Right cardiac atrium (tissue), 5 donors: ENCODE data around the gene SLC8A2. TPM values are rescaled to one million over a fixed set of nuclear protein-coding genes. Genes with fewer than 3 reads are reported as not detected.
"Not testable (repeated sequence)": the region's sequence is repeated elsewhere in the genome, so short reads cannot be mapped to it uniquely, and the experiment has no call there.

Experiments used
- ATAC-seq, 2 donors: fragments of 200-7000 bp; cut with Tn5 transposase; one replicate each; pipeline versions ENCODE4 v1.8.0 to v1.9.1; 2020; ENCODE audit warnings: moderate library complexity in 2 of 2, mild to moderate bottlenecking in 1 of 2
- DNase-seq, 3 donors: peaks; one replicate each; pipeline ENCODE4 v3.0.0-alpha.2; 2020
- H3K27ac ChIP-seq: one replicate; pipeline ENCODE4 v1.5.1; 2013; ENCODE audit warnings: mild to moderate bottlenecking, low read length, control low read depth, moderate library complexity
- H3K27me3 ChIP-seq: one replicate; pipeline ENCODE4 v1.6.1; 2013; ENCODE audit not compliant: control insufficient read depth, insufficient read depth
- H3K4me1 ChIP-seq: one replicate; pipeline ENCODE4 v1.6.1; 2013; ENCODE audit warnings: low read length; ENCODE audit not compliant: control insufficient read depth, insufficient read depth
- H3K4me3 ChIP-seq: one replicate; pipeline ENCODE4 v1.5.1; 2013; ENCODE audit warnings: low read length, control low read depth
- H3K9me3 ChIP-seq: one replicate; pipeline ENCODE4 v1.6.1; 2013; ENCODE audit warnings: low read length; ENCODE audit not compliant: control insufficient read depth
- WGBS: extraction: QIAGEN DNeasy Blood & Tissue Kit; methylation state at CpG from one replicate; pipeline ENCODE4 v1.1.7; 2013; 5-methylcytosine and 5-hydroxymethylcytosine counted together
- intact Hi-C, 4 donors: fragments of 100-400 bp; cut with DNase I; formaldehyde crosslinking; loops; one replicate each; pipeline versions ENCODE4 v1.11.0 to v1.14.0; 2022 to 2023
- polyA plus RNA-seq: library from polyadenylated mRNA; stranded (reverse); fragments of 200-250 nt; gene quantifications from one replicate; pipeline ENCODE4 v1.2.3, GENCODE V29; 2013
- total RNA-seq, 4 donors: library from RNA; stranded (reverse); fragmentation: NEBNext Ultra II Directional; extraction: Animal tissue kit (Norgen Biotek cat#: 25700); gene quantifications; one replicate each; pipeline ENCODE4 v1.2.1, GENCODE V29; 2021
- donor health status: healthy with polysubstance abuse.
- donor health status: DM: no; HTN: yes; CAD: no.
- donor health status: DM: no; HTN: no; CAD: no.
- donor health status: DM: no; HTN: yes; CAD: no; lungs with severe emphysema.
- donor health status: DM: yes; HTN: yes; CAD: no.

SLC8A2 gene
- total and polyA plus RNA-seq, 5 donors: 0.09 to 0.36 (median 0.26) TPM; not detected in 2

DNA sequence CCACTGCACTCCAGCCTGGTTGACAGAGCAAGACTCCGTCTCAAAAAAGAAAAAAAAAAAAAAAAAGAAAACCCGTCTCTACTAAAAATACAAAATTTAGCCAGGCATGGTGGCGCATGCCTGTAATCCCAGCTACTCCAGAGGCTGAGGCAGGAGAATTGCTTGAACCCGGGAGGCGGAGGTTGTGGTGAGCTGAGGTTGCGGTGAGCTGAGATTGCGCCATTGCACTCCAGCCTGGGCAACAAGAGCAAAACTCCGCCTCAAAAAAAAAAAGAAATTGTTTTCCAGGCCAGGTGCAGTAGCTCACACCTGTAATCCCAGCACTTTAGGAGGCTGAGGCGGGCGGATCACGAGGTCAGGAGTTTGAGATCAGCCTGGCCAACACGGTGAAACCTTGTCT is 85.1 kb downstream of the SLC8A2 start:
- intact Hi-C loops, H3K27ac ChIP-seq, H3K4me3 ChIP-seq, H3K9me3 ChIP-seq, H3K4me1 ChIP-seq, ATAC-seq, DNase-seq, H3K27me3 ChIP-seq: not testable (repeated sequence)
- WGBS: 84% methylated on average over 12 of the region's 12 CpGs

DNA sequence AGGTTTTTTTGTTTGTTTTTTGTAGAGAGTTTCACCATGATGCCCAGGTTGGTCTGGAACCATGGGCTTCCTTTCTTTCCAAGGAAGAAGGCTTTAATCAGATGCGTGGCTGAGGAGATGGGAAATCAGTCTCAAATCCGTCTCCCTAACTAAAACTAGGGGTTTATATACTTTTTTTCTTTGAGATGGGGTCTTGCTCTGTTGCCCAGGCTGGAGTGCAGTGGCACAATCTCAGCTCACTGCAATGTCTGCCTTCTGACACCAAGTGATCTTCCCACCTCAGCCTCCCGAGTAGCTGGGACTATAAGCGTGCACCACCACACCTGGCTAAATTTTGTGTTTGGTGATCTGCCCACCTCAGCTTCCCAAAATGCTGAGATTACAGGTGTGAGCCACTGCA is 87.2 kb downstream of the SLC8A2 start:
- H3K4me1 ChIP-seq, DNase-seq, ATAC-seq, H3K9me3 ChIP-seq, intact Hi-C loops, H3K27ac ChIP-seq, H3K4me3 ChIP-seq, H3K27me3 ChIP-seq: not testable (repeated sequence)
- 86% methylated on average over 4 of the region's 4 CpGs for WGBS

DNA sequence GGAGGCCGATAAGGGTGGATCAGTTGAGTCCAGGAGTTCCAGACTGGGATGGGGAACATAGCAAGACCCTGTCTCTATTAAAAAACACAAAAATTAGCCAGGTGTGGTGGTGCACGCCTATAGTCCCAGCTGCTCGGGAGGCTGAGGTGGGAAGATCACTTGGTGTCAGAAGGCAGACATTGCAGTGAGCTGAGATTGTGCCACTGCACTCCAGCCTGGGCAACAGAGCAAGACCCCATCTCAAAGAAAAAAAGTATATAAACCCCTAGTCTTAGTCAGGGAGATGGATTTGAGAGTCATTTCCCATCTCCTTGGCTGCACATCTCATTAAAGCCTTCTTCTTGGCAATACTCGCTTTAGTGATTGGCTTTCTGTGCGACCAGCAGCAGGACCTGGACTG is 87.8 kb downstream of the SLC8A2 start:
- intact Hi-C loops, H3K27ac ChIP-seq, H3K4me3 ChIP-seq, H3K9me3 ChIP-seq, ATAC-seq, H3K4me1 ChIP-seq, H3K27me3 ChIP-seq, DNase-seq: not testable (repeated sequence)
- 81% methylated on average over 5 of the region's 5 CpGs for WGBS

DNA sequence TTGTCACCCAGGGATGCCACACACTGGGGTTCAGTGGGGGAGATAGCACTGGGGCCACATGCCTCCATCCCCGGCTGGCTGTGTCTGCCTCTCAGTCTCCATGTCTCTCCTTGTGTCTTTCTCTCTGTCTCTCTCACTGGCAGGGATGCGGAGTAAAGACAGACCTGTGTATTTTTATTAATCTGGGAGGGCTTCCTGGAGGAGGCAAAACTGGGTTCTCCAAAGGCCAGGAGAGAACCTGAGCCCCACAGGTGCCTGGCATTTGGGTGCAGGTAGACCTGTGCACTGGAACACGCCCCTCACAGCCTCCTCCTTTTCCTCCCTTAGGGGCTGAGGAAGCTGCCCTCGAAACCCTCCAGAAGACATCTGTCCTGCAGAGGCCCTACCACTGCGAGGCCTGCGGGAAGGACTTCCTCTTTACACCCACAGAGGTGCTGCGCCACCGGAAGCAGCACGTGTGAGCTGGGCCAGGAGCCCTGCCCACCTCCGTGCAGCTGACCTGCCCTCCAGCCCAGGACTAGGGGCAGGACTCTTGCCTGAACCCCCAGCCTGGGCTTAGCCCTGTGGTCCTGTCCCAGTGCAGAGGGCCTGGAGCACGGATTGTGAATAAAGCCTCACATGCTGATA is 89.9 kb downstream of the SLC8A2 start:
- ATAC-seq: no peak
- Histone ChIP-seq H3K4me3 (no peak overlapping the region), H3K9me3 (no peaks in the 10 kb centered on the region), H3K27ac (no peak overlapping the region), H3K27me3 (no peaks in the 10 kb centered on the region), H3K4me1 (no peaks in the 10 kb centered on the region)
- intact Hi-C loops: no loop called here
- WGBS: 79% methylated on average over 11 of the region's 11 CpGs
- no peak for DNase-seq

GRCh38 chr19:47381121-47381520 is 90.6 kb downstream of the SLC8A2 start:
- DNase-seq (no peak), ATAC-seq (no peak)
- 94% methylated on average over 14 of the region's 14 CpGs for WGBS
- intact Hi-C loops: no loop called here
- H3K27me3 ChIP-seq: no peaks in the 10 kb centered on the region
- no peak overlapping the region for H3K27ac ChIP-seq
- H3K9me3 ChIP-seq: no peaks in the 10 kb centered on the region
- H3K4me1 ChIP-seq: no peaks in the 10 kb centered on the region
- H3K4me3 ChIP-seq: no peak overlapping the region

DNA sequence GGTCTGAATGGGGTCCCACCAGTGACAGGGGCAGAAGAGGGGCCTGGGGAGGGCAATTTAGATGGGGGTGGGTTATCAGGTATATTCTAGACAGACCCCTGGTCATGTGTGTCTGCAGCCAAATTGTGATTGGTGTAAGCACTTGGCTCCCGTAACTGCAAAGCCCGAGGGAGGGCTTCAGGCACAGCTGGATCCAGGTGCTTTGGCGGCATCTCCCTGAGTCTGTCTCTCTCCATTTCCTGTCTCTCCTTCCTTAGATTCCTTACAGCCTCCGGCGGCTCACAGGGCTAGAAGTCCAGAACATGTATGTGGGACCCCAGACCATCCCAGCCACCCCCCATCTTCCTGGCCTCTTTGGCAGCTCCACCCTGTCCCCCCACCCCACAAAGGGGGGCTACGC is 91.1 kb downstream of the SLC8A2 start:
- no peaks in the 10 kb centered on the region for H3K27me3 ChIP-seq
- DNase-seq (no peak), ATAC-seq (no peak)
- WGBS: 92% methylated on average over 6 of the region's 6 CpGs
- H3K27ac ChIP-seq: no peak overlapping the region
- intact Hi-C loops: no loop called here
- H3K4me1 ChIP-seq: no peaks in the 10 kb centered on the region
- H3K4me3 ChIP-seq: no peak overlapping the region
- H3K9me3 ChIP-seq: no peaks in the 10 kb centered on the region

DNA sequence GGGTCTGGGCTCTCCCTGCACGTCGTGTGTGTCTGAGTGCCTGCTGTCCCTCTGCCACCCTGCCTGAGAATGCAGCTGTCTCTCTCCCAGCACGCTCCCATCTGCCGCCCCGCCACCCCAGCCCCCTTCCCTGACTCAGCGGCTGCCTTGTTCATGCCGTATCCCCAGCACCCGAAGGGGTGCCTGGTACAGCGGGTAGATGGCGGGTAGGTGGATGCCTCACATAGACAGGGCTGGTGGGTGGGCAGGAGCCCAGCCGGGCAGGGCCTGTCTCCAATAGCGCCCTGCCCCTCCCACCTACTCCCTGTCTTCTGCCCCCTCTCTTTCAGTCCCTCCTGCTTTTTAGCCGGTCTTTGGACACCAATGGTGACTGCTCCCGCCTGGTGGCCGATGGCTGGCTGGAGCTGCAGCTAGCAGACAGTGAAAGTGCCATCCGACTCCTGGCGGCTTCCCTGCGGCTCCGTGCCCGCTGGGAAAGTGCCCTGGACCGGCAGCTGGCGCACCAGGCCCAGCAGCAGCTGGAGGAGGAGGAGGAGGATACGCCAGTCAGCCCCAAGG is 92.2 kb downstream of the SLC8A2 start:
- no peak overlapping the region for H3K27ac ChIP-seq
- no peaks in the 10 kb centered on the region for H3K9me3 ChIP-seq
- DNase-seq: no peak
- WGBS: 93% methylated on average over 23 of the region's 23 CpGs
- no peak overlapping the region for H3K4me3 ChIP-seq
- H3K4me1 ChIP-seq: no peaks in the 10 kb centered on the region
- no peak for ATAC-seq
- no peaks in the 10 kb centered on the region for H3K27me3 ChIP-seq
- intact Hi-C loops: no loop called here

- Histone ChIP-seq H3K27ac (no peak overlapping the region), H3K4me1 (no peaks in the 10 kb centered on the region), H3K4me3 (no peak overlapping the region), H3K9me3 (no peaks in the 10 kb centered on the region), H3K27me3 (no peaks in the 10 kb centered on the region)
- DNase-seq (no peak), ATAC-seq (no peak)
- WGBS: 93% methylated on average over 11 of the region's 11 CpGs
- intact Hi-C loops: no loop called here
These were observed 93.4 kb downstream of the SLC8A2 start for GRCh38 chr19:47378246-47378645.

Other genes starting within 250 kb of the SLC8A2 start
- 1 to 10 TPM; 2.1 to 4.3 (median 4.0) TPM for gene BBC3, start 240.7 kb downstream of the SLC8A2 start, total RNA-seq
- gene BBC3, start 240.7 kb downstream of the SLC8A2 start, polyA plus RNA-seq: 3.4 TPM
- gene CCDC9, start 215.4 kb downstream of the SLC8A2 start, total RNA-seq: 10 to 100 TPM; 18.1 to 27.5 (median 22.4) TPM
- gene CCDC9, start 215.4 kb downstream of the SLC8A2 start, polyA plus RNA-seq: 27.8 TPM
- 10 to 100 TPM; 13.3 to 16.9 (median 15.0) TPM for gene INAFM1, start 197.0 kb downstream of the SLC8A2 start, total RNA-seq
- 7.0 TPM for gene INAFM1, start 197.0 kb downstream of the SLC8A2 start, polyA plus RNA-seq
- gene C5AR1, start 162.0 kb downstream of the SLC8A2 start, total RNA-seq: 10 to 100 TPM in 1 of 4 donors, 1 to 10 TPM in 3; 5.9 to 11.7 (median 6.9) TPM
- gene C5AR1, start 162.0 kb downstream of the SLC8A2 start, polyA plus RNA-seq: 2.3 TPM
- 1 to 10 TPM in 3 of 4 donors, under 1 TPM in 1; 0.65 to 2.5 (median 1.4) TPM for gene C5AR2, start 139.7 kb downstream of the SLC8A2 start, total RNA-seq
- 0.79 TPM for gene C5AR2, start 139.7 kb downstream of the SLC8A2 start, polyA plus RNA-seq
- gene DHX34, start 122.6 kb downstream of the SLC8A2 start, total RNA-seq: 1 to 10 TPM; 5.5 to 8.1 (median 6.1) TPM
- gene DHX34, start 122.6 kb downstream of the SLC8A2 start, polyA plus RNA-seq: 5.5 TPM
- 1 to 10 TPM; 2.6 to 9.8 (median 6.1) TPM for gene MEIS3, start 52.4 kb downstream of the SLC8A2 start, total RNA-seq
- 4.1 TPM for gene MEIS3, start 52.4 kb downstream of the SLC8A2 start, polyA plus RNA-seq
- 1 to 10 TPM; 6.4 to 9.4 (median 7.8) TPM for gene KPTN, start 12.3 kb upstream of the SLC8A2 start, total RNA-seq
- 9.9 TPM for gene KPTN, start 12.3 kb upstream of the SLC8A2 start, polyA plus RNA-seq
- gene NAPA, start 43.2 kb upstream of the SLC8A2 start, total RNA-seq: 100 to 1,000 TPM in 3 of 4 donors, 10 to 100 TPM in 1; 91.7 to 111 (median 105) TPM
- 102 TPM for gene NAPA, start 43.2 kb upstream of the SLC8A2 start, polyA plus RNA-seq
- gene ZNF541, start 101.3 kb upstream of the SLC8A2 start, total RNA-seq: under 1 TPM in 1 of 4 donors, not detected in 3; 0.23 TPM
- 0.20 TPM for gene ZNF541, start 101.3 kb upstream of the SLC8A2 start, polyA plus RNA-seq
- gene BICRA, start 137.2 kb upstream of the SLC8A2 start, total RNA-seq: 10 to 100 TPM in 2 of 4 donors, 1 to 10 TPM in 2; 9.7 to 13.6 (median 11.0) TPM
- 9.2 TPM for gene BICRA, start 137.2 kb upstream of the SLC8A2 start, polyA plus RNA-seq
- gene EHD2, start 241.5 kb upstream of the SLC8A2 start, total RNA-seq: 10 to 100 TPM; 32.8 to 61.9 (median 49.1) TPM
- gene EHD2, start 241.5 kb upstream of the SLC8A2 start, polyA plus RNA-seq: 34.8 TPM